HG02884 (cell line): ENCODE data around the gene PDIK1L.

Source experiments
- ATAC-seq: cut with Tn5 transposase; IDR thresholded peaks from one replicate; pipeline ENCODE4 v1.9.1; 2021; ENCODE audit warnings: mild to moderate bottlenecking, moderate library complexity; ENCODE audit not compliant: unreplicated experiment

PDIK1L gene

GRCh38 chr1:26121854-26122773 is 10.5 kb downstream of the PDIK1L start:
- no peak for ATAC-seq

GRCh38 chr1:26122988-26123973 is 11.7 kb downstream of the PDIK1L start:
- no peak for ATAC-seq

- ATAC-seq: no peak
These were observed 13.1 kb downstream of the PDIK1L start for GRCh38 chr1:26124418-26125331.

GRCh38 chr1:26125382-26125781 is 13.8 kb downstream of the PDIK1L start:
- no peak for ATAC-seq

GRCh38 chr1:26125946-26126320 is 14.3 kb downstream of the PDIK1L start:
- no peak for ATAC-seq

- ATAC-seq: no peak
These were observed 14.9 kb downstream of the PDIK1L start for GRCh38 chr1:26126321-26127084.

- no peak for ATAC-seq
These were observed 15.9 kb downstream of the PDIK1L start for GRCh38 chr1:26127235-26128163.

GRCh38 chr1:26129778-26130177 is 18.2 kb downstream of the PDIK1L start:
- ATAC-seq: no peak

- no peak for ATAC-seq
These were observed 19.1 kb downstream of the PDIK1L start for GRCh38 chr1:26130695-26131094.

GRCh38 chr1:26132128-26132833 is 20.7 kb downstream of the PDIK1L start:
- no peak for ATAC-seq

GRCh38 chr1:26132834-26133167 is 21.2 kb downstream of the PDIK1L start:
- ATAC-seq: no peak

GRCh38 chr1:26134466-26134865 is 22.8 kb downstream of the PDIK1L start:
- no peak for ATAC-seq

GRCh38 chr1:26138974-26139558 is 27.4 kb downstream of the PDIK1L start:
- no peak for ATAC-seq

- no peak for ATAC-seq
These were observed 30.5 kb downstream of the PDIK1L start for GRCh38 chr1:26142159-26142558.

- no peak for ATAC-seq
These were observed 33.7 kb downstream of the PDIK1L start for GRCh38 chr1:26145041-26145959.

- ATAC-seq: no peak
These were observed 34.3 kb downstream of the PDIK1L start for GRCh38 chr1:26145960-26146294.

- no peak for ATAC-seq
These were observed 37.3 kb downstream of the PDIK1L start for GRCh38 chr1:26148887-26149286.
